Measurements from ENCODE around the gene ABCA6.
A peak's percentile ranks its signal among the peaks of the same experiment; 100 is the strongest.
"Not testable (repeated sequence)": the region's sequence is repeated elsewhere in the genome, so short reads cannot be mapped to it uniquely, and the experiment has no call there.

ABCA6 gene

GRCh38 chr17:69088643-69089200 is 53.0 kb downstream of the ABCA6 start:
- no peak for DNase-seq (ENCODE audit: low read depth, low spot score)
- H3K4me3 ChIP-seq (ENCODE audit: low read length): no peak overlapping the region

- DNase-seq (ENCODE audit: low read depth, low spot score): no peak
- H3K4me3 ChIP-seq (ENCODE audit: low read length): no peak overlapping the region
Observed at GRCh38 chr17:69086641-69087040, 55.1 kb downstream of the ABCA6 start.

GRCh38 chr17:69084911-69085310 is 56.8 kb downstream of the ABCA6 start:
- DNase-seq (ENCODE audit: low read depth, low spot score): peak; percentile 4
- no peak overlapping the region for H3K4me3 ChIP-seq (ENCODE audit: low read length)

GRCh38 chr17:69082696-69083095 is 59.0 kb downstream of the ABCA6 start:
- H3K4me3 ChIP-seq (ENCODE audit: low read length): no peak overlapping the region
- no peak for DNase-seq (ENCODE audit: low read depth, low spot score)

- no peak for DNase-seq (ENCODE audit: low read depth, low spot score)
- no peak overlapping the region for H3K4me3 ChIP-seq (ENCODE audit: low read length)
Observed at GRCh38 chr17:69078864-69079263, 62.8 kb downstream of the ABCA6 start.

GRCh38 chr17:69075823-69076222 is 65.9 kb downstream of the ABCA6 start:
- H3K4me3 ChIP-seq (ENCODE audit: low read length): no peak overlapping the region
- no peak for DNase-seq (ENCODE audit: low read depth, low spot score)

GRCh38 chr17:69073392-69073791 is 68.3 kb downstream of the ABCA6 start:
- DNase-seq (ENCODE audit: low read depth, low spot score); H3K4me3 ChIP-seq (ENCODE audit: low read length): not testable (repeated sequence)

GRCh38 chr17:69072803-69073256 is 68.9 kb downstream of the ABCA6 start:
- DNase-seq (ENCODE audit: low read depth, low spot score); H3K4me3 ChIP-seq (ENCODE audit: low read length): not testable (repeated sequence)

- not testable (repeated sequence) for DNase-seq (ENCODE audit: low read depth, low spot score); H3K4me3 ChIP-seq (ENCODE audit: low read length)
Observed at GRCh38 chr17:69071233-69071586, 70.5 kb downstream of the ABCA6 start.

GRCh38 chr17:69070378-69071232 is 71.1 kb downstream of the ABCA6 start:
- H3K4me3 ChIP-seq (ENCODE audit: low read length): not testable (repeated sequence)
- DNase-seq (ENCODE audit: low read depth, low spot score): peak; percentile 5

- H3K4me3 ChIP-seq (ENCODE audit: low read length): no peak overlapping the region
- DNase-seq (ENCODE audit: low read depth, low spot score): no peak
Observed at GRCh38 chr17:69069226-69069750, 72.4 kb downstream of the ABCA6 start.

GRCh38 chr17:69067274-69068047 is 74.2 kb downstream of the ABCA6 start:
- no peak for DNase-seq (ENCODE audit: low read depth, low spot score)
- H3K4me3 ChIP-seq (ENCODE audit: low read length): no peak overlapping the region

- no peak overlapping the region for H3K4me3 ChIP-seq (ENCODE audit: low read length)
- no peak for DNase-seq (ENCODE audit: low read depth, low spot score)
Observed at GRCh38 chr17:69066482-69066881, 75.2 kb downstream of the ABCA6 start.

GRCh38 chr17:69065113-69065512 is 76.6 kb downstream of the ABCA6 start:
- no peak for DNase-seq (ENCODE audit: low read depth, low spot score)
- H3K4me3 ChIP-seq (ENCODE audit: low read length): no peak overlapping the region

- no peak overlapping the region for H3K4me3 ChIP-seq (ENCODE audit: low read length)
- DNase-seq (ENCODE audit: low read depth, low spot score): no peak
Observed at GRCh38 chr17:69064476-69064875, 77.2 kb downstream of the ABCA6 start.

- H3K4me3 ChIP-seq (ENCODE audit: low read length): no peak overlapping the region
- no peak for DNase-seq (ENCODE audit: low read depth, low spot score)
Observed at GRCh38 chr17:69064001-69064400, 77.7 kb downstream of the ABCA6 start.

- DNase-seq (ENCODE audit: low read depth, low spot score): no peak
- H3K4me3 ChIP-seq (ENCODE audit: low read length): no peak overlapping the region
Observed at GRCh38 chr17:69062860-69063581, 78.7 kb downstream of the ABCA6 start.

GRCh38 chr17:69061721-69062556 is 79.8 kb downstream of the ABCA6 start:
- H3K4me3 ChIP-seq (ENCODE audit: low read length): no peak overlapping the region
- no peak for DNase-seq (ENCODE audit: low read depth, low spot score)
